ENCODE measurements around the gene KRTAP2-3.

GRCh38 chr17:41098042-41098441, 38.1 kb upstream of the KRTAP2-3 start, which contains the start of gene KRTAP4-8:
- TF ChIP-seq EZH2 (IDR thresholded peaks at IDR 0.05; ENCODE audit: low read depth) = no peak
- TF ChIP-seq CTCF (conservative IDR thresholded peaks at IDR 0.05) = no peak
